SK-N-SH (cell line): ENCODE results near the gene CLEC16A. TPM values are rescaled to one million over a fixed set of nuclear protein-coding genes. Genes with fewer than 3 reads are reported as not detected.

Experiments used
- CTCF ChIA-PET: fragments of 300-600, 350-600 bp; formaldehyde crosslinking; extraction: SDS; loops from one replicate; lab custom pipeline; 2021; lab: Yijun Ruan, JAX
- POLR2A ChIA-PET: fragments of 350-600 bp; sonication (Branson Sonifier 250); formaldehyde crosslinking; extraction: SDS; loops from one replicate; lab custom pipeline; 2020; ENCODE audit warnings: antibody characterized with exemption, inconsistent platforms; lab: Yijun Ruan, JAX
- DNase-seq: peaks from one replicate; pipeline ENCODE4 v3.0.0; 2012
- H2AFZ ChIP-seq: fragments of 200-600 bp; sonication (generic); 2 replicates; pipeline ENCODE4 v1.8.1; 2016; ENCODE audit warnings: antibody characterized with exemption, mild to moderate bottlenecking, low read depth
- H3F3A ChIP-seq: fragments of 200-600 bp; sonication (generic); replicated peaks from 2 replicates; pipeline ENCODE3; 2016; ENCODE audit warnings: antibody characterized with exemption, mild to moderate bottlenecking; ENCODE audit not compliant: insufficient read depth
- H3K27ac ChIP-seq, 2 experiments: fragments of 200-500 bp in 1 of 2; fragments of 200-600 bp in 1 of 2; sonication (Bioruptor generic) in 1 of 2; sonication (generic), shearing (Covaris generic) in 1 of 2; 2 replicates each; pipeline versions ENCODE4 v1.5.1 to v1.6.1; 2014 to 2016; ENCODE audit warnings: low read depth in 2 of 2, inconsistent platforms in 1 of 2, low read length in 1 of 2, mild to moderate bottlenecking in 1 of 2, mixed read lengths in 1 of 2
- H3K27me3 ChIP-seq: fragments of 200-600 bp; sonication (generic), shearing (Covaris generic); 2 replicates; pipeline ENCODE4 v1.6.1; 2016; ENCODE audit warnings: mixed run types; ENCODE audit not compliant: insufficient read depth
- H3K36me3 ChIP-seq, 2 experiments: fragments of 200-500 bp in 1 of 2; fragments of 200-600 bp in 1 of 2; sonication (Bioruptor generic) in 1 of 2; sonication (generic) in 1 of 2; replicated peaks in 1 of 2; 2 replicates each; pipeline versions ENCODE3 to v1.5.1; 2014 to 2016; ENCODE audit warnings: low read length in 1 of 2, mild to moderate bottlenecking in 1 of 2; ENCODE audit not compliant: insufficient read depth in 2 of 2, control insufficient read depth in 1 of 2
- H3K4me1 ChIP-seq, 2 experiments: fragments of 200-500 bp in 1 of 2; fragments of 200-600 bp in 1 of 2; sonication (Bioruptor generic) in 1 of 2; sonication (generic), shearing (Covaris generic) in 1 of 2; 2 replicates each; pipeline versions ENCODE4 v1.5.1 to v1.6.1; 2014 to 2016; ENCODE audit warnings: low read depth in 1 of 2, low read length in 1 of 2, mixed run types in 1 of 2; ENCODE audit not compliant: insufficient read depth in 2 of 2, control insufficient read depth in 1 of 2
- H3K4me2 ChIP-seq: fragments of 200-600 bp; sonication (generic), shearing (Covaris generic); 2 replicates; pipeline ENCODE4 v1.6.1; 2017; ENCODE audit warnings: mixed run types
- H3K4me3 ChIP-seq, 2 experiments: fragments of 200-500 bp in 1 of 2; fragments of 200-600 bp in 1 of 2; sonication (Bioruptor generic) in 1 of 2; sonication (generic), shearing (Covaris generic) in 1 of 2; 2 replicates each; pipeline versions ENCODE4 v1.5.1 to v1.8.1; 2014 to 2016; ENCODE audit warnings: low read depth in 2 of 2, inconsistent platforms in 1 of 2, low read length in 1 of 2, mild to moderate bottlenecking in 1 of 2, mixed read lengths in 1 of 2, moderate library complexity in 1 of 2
- H3K79me2 ChIP-seq: fragments of 200-600 bp; sonication (generic); 2 replicates; pipeline ENCODE4 v1.8.1; 2017; ENCODE audit warnings: mild to moderate bottlenecking; ENCODE audit not compliant: insufficient read depth
- H3K9ac ChIP-seq: fragments of 200-600 bp; sonication (generic); 2 replicates; pipeline ENCODE4 v1.6.1; 2017; ENCODE audit warnings: mixed run types
- H3K9me2 ChIP-seq: fragments of 200-600 bp; sonication (generic); 2 replicates; pipeline ENCODE4 v1.6.1; 2017; ENCODE audit warnings: mixed run types
- H3K9me3 ChIP-seq: fragments of 200-600 bp; sonication (generic); 2 replicates; pipeline ENCODE4 v1.6.1; 2017; ENCODE audit warnings: mixed run types, mild to moderate bottlenecking, moderate library complexity
- H4K20me1 ChIP-seq: fragments of 200-600 bp; sonication (generic); 2 replicates; pipeline ENCODE4 v1.6.1; 2017; ENCODE audit warnings: mild to moderate bottlenecking, mixed run types; ENCODE audit not compliant: insufficient read depth
- CHD2 ChIP-seq: fragments of 150-350 bp; IDR thresholded peaks from 2 replicates; pipeline ENCODE4 v1.6.1; 2018; ENCODE audit warnings: low read length; ENCODE audit not compliant: partially characterized antibody
- FOSL2 ChIP-seq: IDR thresholded peaks from 2 replicates; pipeline ENCODE4 v1.4.0; 2012; ENCODE audit warnings: low read depth, mild to moderate bottlenecking, moderate library complexity, borderline replicate concordance
- GABPA ChIP-seq: IDR thresholded peaks from 2 replicates; pipeline ENCODE4 v1.4.0; 2012; ENCODE audit warnings: low read depth, mild to moderate bottlenecking
- GATA2 ChIP-seq: sonication (generic); formaldehyde crosslinking; IDR thresholded peaks from 2 replicates; pipeline ENCODE4 v1.5.0; 2020; ENCODE audit warnings: mild to moderate bottlenecking, missing genetic modification reagents
- MEF2A ChIP-seq: IDR thresholded peaks from 2 replicates; pipeline ENCODE4 v1.4.0; 2012; ENCODE audit warnings: low read depth, borderline replicate concordance
- MXI1 ChIP-seq: IDR thresholded peaks from 2 replicates; pipeline ENCODE4 v1.6.1; 2012; ENCODE audit warnings: mild to moderate bottlenecking, low read depth, low read length, improper control_type of control experiment
- NFIC ChIP-seq: IDR thresholded peaks from 2 replicates; pipeline ENCODE4 v1.4.0; 2012; ENCODE audit warnings: borderline replicate concordance
- RAD21 ChIP-seq: IDR thresholded peaks from 2 replicates; pipeline ENCODE4 v1.6.1; 2012; ENCODE audit warnings: mild to moderate bottlenecking, low read length
- RXRA ChIP-seq: IDR thresholded peaks from 2 replicates; pipeline ENCODE4 v1.4.0; 2012; ENCODE audit warnings: low read depth, mild to moderate bottlenecking, borderline replicate concordance
- SIN3A ChIP-seq: IDR thresholded peaks from 2 replicates; pipeline ENCODE4 v1.6.1; 2012; ENCODE audit warnings: low read depth, mild to moderate bottlenecking, low read length, moderate library complexity, borderline replicate concordance
- SMC3 ChIP-seq: IDR thresholded peaks from 2 replicates; pipeline ENCODE4 v1.6.1; 2012; ENCODE audit warnings: low read depth, low read length, improper control_type of control experiment
- TAF1 ChIP-seq: IDR thresholded peaks from 2 replicates; pipeline ENCODE4 v1.6.1; 2012; ENCODE audit warnings: low read depth, mild to moderate bottlenecking, low read length, moderate library complexity, borderline replicate concordance
- TCF12 ChIP-seq: IDR thresholded peaks from 2 replicates; pipeline ENCODE4 v1.4.0; 2012
- WGBS: methylation state at CpG from one replicate; pipeline ENCODE4 v1.1.6; 2017; ENCODE audit warnings: low lambda C conversion rate; 5-methylcytosine and 5-hydroxymethylcytosine counted together
- polyA plus RNA-seq, 3 experiments: library from polyadenylated mRNA; depleted of rRNA; stranded (reverse); fragments of >200 nt; gene quantifications; 2 replicates each; pipeline ENCODE4 v1.2.3, GENCODE V29; 2012
- TF ChIP-seq, protein P1 (sequence below): IDR thresholded peaks from 2 replicates; pipeline ENCODE4; 2012
- TF ChIP-seq, protein P2 (sequence below): fragments of 150-350 bp; IDR thresholded peaks from 2 replicates; pipeline ENCODE4 v1.6.1; 2016; ENCODE audit warnings: mild to moderate bottlenecking, low read depth, low read length
- TF ChIP-seq, protein P3 (sequence below): fragments of 150-350 bp; IDR thresholded peaks from 2 replicates; pipeline ENCODE4 v1.6.1; 2017; ENCODE audit warnings: antibody characterized with exemption, low read length, low read depth, borderline replicate concordance
- TF ChIP-seq, protein P4 (sequence below): IDR thresholded peaks from 2 replicates; pipeline ENCODE4 v1.6.1; 2012; ENCODE audit warnings: mild to moderate bottlenecking, low read depth, low read length, moderate library complexity
- TF ChIP-seq, protein P5 (sequence below): IDR thresholded peaks from 2 replicates; pipeline ENCODE4 v1.4.0; 2012; ENCODE audit warnings: low read depth, borderline replicate concordance

The CLEC16A gene
- polyA plus RNA-seq, 1 of the 3 experiments (the other 2 are of a cell fraction) = 13.7 TPM

DNA sequence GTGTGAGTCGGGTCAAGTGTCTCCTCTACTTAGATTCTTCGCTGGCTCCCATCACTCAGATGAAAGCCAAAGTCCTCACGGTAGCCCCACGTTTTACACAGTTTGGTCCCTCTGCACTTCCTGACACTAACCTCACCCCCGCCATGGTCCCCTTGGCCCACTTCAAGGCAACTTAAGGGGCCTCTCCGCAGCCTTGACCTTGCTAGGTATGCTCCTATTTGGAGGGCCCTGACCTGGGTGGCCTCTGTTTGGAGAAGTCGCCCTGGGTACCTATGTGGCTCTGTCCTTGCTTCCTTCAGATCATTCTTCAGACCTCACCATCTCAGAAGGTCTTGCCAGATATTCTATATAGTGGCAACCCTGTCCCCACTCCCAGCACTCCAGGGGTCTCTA lies 201.5 kb downstream of the CLEC16A start:
- ChIA-PET POLR2A (no interaction called here), CTCF (no interaction called here)
- DNase-seq = no peak
- WGBS = 95% methylated on average over 7 of the region's 7 CpGs
- no peak overlapping the region for H3K9ac ChIP-seq
- peaks cover 0 to 3% of the 10 kb centered on the region in 2 experiments; a peak in 2 of 4 replicates for H3K4me1 ChIP-seq
- H3K36me3 ChIP-seq = no peaks in the 10 kb centered on the region
- H3K4me3 ChIP-seq = no peak overlapping the region
- H3K9me3 ChIP-seq = no peaks in the 10 kb centered on the region
- no peaks in the 10 kb centered on the region for H3K79me2 ChIP-seq
- no peaks in the 10 kb centered on the region for H3K27me3 ChIP-seq
- no peak overlapping the region for H3K4me2 ChIP-seq
- TF ChIP-seq TAF1 (no peak), NFIC (no peak), GATA2 (CRISPR knock-in tag) (no peak), SIN3A (no peak), GABPA (no peak), RXRA (no peak), TCF12 (no peak)
- TF ChIP-seq, protein P1, sequence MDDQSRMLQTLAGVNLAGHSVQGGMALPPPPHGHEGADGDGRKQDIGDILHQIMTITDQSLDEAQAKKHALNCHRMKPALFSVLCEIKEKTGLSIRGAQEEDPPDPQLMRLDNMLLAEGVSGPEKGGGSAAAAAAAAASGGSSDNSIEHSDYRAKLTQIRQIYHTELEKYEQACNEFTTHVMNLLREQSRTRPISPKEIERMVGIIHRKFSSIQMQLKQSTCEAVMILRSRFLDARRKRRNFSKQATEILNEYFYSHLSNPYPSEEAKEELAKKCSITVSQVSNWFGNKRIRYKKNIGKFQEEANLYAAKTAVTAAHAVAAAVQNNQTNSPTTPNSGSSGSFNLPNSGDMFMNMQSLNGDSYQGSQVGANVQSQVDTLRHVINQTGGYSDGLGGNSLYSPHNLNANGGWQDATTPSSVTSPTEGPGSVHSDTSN = no peak
- TF ChIP-seq, protein P2, sequence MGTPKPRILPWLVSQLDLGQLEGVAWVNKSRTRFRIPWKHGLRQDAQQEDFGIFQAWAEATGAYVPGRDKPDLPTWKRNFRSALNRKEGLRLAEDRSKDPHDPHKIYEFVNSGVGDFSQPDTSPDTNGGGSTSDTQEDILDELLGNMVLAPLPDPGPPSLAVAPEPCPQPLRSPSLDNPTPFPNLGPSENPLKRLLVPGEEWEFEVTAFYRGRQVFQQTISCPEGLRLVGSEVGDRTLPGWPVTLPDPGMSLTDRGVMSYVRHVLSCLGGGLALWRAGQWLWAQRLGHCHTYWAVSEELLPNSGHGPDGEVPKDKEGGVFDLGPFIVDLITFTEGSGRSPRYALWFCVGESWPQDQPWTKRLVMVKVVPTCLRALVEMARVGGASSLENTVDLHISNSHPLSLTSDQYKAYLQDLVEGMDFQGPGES = no peak
- no peaks in the 10 kb centered on the region for H4K20me1 ChIP-seq
- no peak overlapping the region for H3K27ac ChIP-seq
- H3F3A ChIP-seq = no peaks in the 10 kb centered on the region
- no peak overlapping the region for H2AFZ ChIP-seq
- H3K9me2 ChIP-seq = no peaks in the 10 kb centered on the region

DNA sequence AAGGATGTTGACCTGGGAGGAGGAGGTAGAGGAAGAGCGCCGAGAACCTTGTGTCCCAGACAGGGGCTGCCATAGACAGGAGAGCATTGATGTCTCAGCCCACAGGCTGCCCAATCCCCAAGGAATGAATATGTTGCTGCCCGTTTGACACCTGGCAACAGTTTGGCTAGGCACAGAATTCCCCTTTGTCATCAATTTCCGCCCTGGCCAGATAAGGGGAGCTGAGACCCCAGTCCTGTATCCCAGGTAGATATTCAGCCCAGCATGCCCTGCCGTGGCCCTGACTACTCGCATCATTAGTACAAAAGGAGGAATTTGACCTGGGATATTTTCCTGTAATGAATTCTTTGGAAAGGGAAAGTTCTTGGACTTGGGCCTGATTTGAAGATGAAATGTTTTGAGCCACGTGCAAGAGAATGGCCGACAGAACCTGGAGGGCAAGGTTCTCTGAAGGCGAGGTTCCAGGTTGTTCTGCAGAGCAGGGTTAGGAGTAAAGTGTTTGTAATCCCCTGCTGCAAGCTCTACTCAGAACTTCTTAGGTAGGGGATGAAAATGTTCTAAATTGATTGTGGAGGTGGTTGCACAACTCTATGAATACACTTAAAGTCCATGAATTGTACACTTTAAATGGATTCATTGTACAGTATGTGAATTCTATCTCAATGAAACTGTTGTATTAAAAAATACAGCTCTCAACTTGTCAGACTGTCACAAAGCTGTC lies 202.8 kb downstream of the CLEC16A start:
- Histone ChIP-seq H3K4me3 (no peak overlapping the region), H3K9me3 (no peaks in the 10 kb centered on the region), H3K36me3 (no peaks in the 10 kb centered on the region), H4K20me1 (no peaks in the 10 kb centered on the region), H3K4me1 (peaks cover 0 to 16% of the 10 kb centered on the region in 2 experiments; a peak in 2 of 4 replicates), H3K27me3 (no peaks in the 10 kb centered on the region), H3K79me2 (no peaks in the 10 kb centered on the region), H3K9ac (no peak overlapping the region), H3K9me2 (no peaks in the 10 kb centered on the region), H3F3A (no peaks in the 10 kb centered on the region), H3K4me2 (no peak overlapping the region), H3K27ac (no peak overlapping the region), H2AFZ (no peak overlapping the region)
- no peak for DNase-seq
- CTCF ChIA-PET = no interaction called here
- WGBS = 92% methylated on average over 9 of the region's 9 CpGs
- POLR2A ChIA-PET = no interaction called here
- TF ChIP-seq, protein P3, sequence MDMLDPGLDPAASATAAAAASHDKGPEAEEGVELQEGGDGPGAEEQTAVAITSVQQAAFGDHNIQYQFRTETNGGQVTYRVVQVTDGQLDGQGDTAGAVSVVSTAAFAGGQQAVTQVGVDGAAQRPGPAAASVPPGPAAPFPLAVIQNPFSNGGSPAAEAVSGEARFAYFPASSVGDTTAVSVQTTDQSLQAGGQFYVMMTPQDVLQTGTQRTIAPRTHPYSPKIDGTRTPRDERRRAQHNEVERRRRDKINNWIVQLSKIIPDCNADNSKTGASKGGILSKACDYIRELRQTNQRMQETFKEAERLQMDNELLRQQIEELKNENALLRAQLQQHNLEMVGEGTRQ = no peak
- no peak for TF ChIP-seq FOSL2
- TF ChIP-seq RXRA = no peak
- no peak for TF ChIP-seq MXI1
- no peak for TF ChIP-seq NFIC
- TF ChIP-seq GABPA = no peak
- TF ChIP-seq TAF1 = no peak
- TF ChIP-seq, protein P4, sequence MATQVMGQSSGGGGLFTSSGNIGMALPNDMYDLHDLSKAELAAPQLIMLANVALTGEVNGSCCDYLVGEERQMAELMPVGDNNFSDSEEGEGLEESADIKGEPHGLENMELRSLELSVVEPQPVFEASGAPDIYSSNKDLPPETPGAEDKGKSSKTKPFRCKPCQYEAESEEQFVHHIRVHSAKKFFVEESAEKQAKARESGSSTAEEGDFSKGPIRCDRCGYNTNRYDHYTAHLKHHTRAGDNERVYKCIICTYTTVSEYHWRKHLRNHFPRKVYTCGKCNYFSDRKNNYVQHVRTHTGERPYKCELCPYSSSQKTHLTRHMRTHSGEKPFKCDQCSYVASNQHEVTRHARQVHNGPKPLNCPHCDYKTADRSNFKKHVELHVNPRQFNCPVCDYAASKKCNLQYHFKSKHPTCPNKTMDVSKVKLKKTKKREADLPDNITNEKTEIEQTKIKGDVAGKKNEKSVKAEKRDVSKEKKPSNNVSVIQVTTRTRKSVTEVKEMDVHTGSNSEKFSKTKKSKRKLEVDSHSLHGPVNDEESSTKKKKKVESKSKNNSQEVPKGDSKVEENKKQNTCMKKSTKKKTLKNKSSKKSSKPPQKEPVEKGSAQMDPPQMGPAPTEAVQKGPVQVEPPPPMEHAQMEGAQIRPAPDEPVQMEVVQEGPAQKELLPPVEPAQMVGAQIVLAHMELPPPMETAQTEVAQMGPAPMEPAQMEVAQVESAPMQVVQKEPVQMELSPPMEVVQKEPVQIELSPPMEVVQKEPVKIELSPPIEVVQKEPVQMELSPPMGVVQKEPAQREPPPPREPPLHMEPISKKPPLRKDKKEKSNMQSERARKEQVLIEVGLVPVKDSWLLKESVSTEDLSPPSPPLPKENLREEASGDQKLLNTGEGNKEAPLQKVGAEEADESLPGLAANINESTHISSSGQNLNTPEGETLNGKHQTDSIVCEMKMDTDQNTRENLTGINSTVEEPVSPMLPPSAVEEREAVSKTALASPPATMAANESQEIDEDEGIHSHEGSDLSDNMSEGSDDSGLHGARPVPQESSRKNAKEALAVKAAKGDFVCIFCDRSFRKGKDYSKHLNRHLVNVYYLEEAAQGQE = no peak
- TF ChIP-seq, protein P5, sequence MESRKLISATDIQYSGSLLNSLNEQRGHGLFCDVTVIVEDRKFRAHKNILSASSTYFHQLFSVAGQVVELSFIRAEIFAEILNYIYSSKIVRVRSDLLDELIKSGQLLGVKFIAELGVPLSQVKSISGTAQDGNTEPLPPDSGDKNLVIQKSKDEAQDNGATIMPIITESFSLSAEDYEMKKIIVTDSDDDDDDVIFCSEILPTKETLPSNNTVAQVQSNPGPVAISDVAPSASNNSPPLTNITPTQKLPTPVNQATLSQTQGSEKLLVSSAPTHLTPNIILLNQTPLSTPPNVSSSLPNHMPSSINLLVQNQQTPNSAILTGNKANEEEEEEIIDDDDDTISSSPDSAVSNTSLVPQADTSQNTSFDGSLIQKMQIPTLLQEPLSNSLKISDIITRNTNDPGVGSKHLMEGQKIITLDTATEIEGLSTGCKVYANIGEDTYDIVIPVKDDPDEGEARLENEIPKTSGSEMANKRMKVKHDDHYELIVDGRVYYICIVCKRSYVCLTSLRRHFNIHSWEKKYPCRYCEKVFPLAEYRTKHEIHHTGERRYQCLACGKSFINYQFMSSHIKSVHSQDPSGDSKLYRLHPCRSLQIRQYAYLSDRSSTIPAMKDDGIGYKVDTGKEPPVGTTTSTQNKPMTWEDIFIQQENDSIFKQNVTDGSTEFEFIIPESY = no peak
- no peak for TF ChIP-seq SMC3
- no peak for TF ChIP-seq MEF2A
- no peak for TF ChIP-seq RAD21
- no peak for TF ChIP-seq CHD2
